Gastroesophageal sphincter (tissue), 3 donors: Measurements from ENCODE around the gene EMILIN2.
"Not testable (repeated sequence)": the region's sequence is repeated elsewhere in the genome, so short reads cannot be mapped to it uniquely, and the experiment has no call there.

Experiments used
- CTCF ChIP-seq, 4 experiments: fragments of 200-600 bp in 2 of 4; fragments of 450-650 bp in 2 of 4; sonication (generic) in 1 of 4; IDR thresholded peaks; one replicate each; pipeline ENCODE4 v1.5.1; 2017 to 2019; ENCODE audit warnings: antibody characterized with exemption in 4 of 4, mild to moderate bottlenecking in 2 of 4, moderate library complexity in 2 of 4
- POLR2A ChIP-seq, 2 donors: fragments of 450-650 bp; IDR thresholded peaks; one replicate each; pipeline ENCODE4 v1.6.1; 2017; ENCODE audit warnings: antibody characterized with exemption in 2 of 2, mild to moderate bottlenecking in 2 of 2, moderate library complexity in 1 of 2
- POLR2AphosphoS5 ChIP-seq: sonication (generic); formaldehyde crosslinking; IDR thresholded peaks from one replicate; pipeline ENCODE4 v1.6.1; 2017; ENCODE audit warnings: antibody characterized with exemption

GRCh38 chr18:2836118-2836517, 10.7 kb upstream of the EMILIN2 start:
- not testable (repeated sequence) for TF ChIP-seq CTCF (IDR thresholded peaks at IDR 0.05); POLR2AphosphoS5; POLR2A (IDR thresholded peaks at IDR 0.05)
